Suppressor macrophage (primary cell): ENCODE data around the gene RALBP1.
A peak's percentile ranks its signal among the peaks of the same experiment; 100 is the strongest.
"Not testable (repeated sequence)": the region's sequence is repeated elsewhere in the genome, so short reads cannot be mapped to it uniquely, and the experiment has no call there.

Experiments
- DNase-seq, 4 experiments: peaks; one replicate each; pipeline ENCODE4 v3.0.0-alpha.2; 2020 to 2022

RALBP1 gene

DNA sequence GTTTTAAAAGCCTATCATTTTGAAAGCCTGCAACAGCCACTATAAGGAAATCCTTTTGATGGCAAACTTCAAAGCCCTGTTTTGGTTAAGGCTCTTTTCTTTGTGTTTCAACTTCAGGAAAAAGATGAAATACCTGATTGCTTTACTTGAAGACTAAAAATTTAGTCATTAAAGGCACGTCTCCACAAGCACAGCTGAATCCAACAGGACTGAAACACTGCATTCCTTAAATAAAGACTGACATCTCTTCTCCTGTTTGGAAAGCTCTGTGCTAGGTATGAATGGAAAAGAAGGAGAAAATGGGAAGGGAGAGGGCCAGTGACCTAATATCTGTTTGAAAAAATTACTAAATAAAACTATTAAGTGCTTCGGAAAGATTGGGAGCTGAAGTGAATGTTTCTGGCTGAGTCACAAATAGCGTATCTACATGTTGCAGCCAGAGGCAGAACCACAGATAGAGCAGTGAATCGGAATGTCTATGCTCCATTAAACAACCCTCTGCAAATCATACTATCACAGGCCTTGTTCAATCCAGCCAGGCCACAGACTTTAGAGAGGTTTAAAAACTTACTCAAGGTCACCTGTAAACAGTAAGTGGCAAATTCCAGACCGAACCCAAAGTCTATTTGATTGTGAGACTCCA lies 21.1 kb upstream of the RALBP1 start:
- no peak for DNase-seq

DNA sequence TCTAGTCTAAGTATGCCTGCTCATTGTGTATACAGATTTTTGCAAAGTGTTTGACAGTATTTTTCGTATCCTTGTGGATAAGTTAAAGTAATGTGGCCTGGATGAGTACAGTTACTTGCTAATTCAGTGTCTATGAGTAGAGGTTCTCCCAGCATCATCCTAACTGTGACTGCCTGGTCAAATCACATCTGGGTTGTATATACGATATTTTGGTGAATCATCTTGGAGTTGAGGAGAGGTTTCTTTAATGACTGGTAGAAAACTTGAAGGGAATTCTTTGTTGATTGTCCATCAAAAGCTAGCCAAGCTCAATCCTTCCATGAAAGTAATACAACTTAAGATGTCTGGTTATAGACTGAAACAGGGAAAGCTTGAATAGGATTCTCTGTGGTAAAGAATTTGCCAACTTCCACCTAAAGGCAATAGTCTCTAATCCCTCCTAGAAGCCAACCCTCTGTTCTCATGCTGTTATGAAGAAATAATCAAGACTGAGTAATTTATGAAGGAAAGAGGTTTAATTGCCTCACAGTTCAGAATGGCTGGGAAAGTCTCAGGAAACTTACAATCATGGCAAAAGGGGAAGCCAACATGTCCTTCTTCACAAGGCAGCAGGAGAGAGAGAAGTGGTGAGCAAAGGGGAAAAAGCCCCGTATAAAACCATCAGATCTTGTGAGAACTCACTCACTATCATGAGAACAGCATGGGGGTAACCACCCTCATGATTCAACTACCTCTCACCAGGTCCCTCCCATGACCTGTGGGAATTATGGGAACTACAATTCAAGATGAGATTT lies 19.4 kb upstream of the RALBP1 start:
- no peak for DNase-seq

DNA sequence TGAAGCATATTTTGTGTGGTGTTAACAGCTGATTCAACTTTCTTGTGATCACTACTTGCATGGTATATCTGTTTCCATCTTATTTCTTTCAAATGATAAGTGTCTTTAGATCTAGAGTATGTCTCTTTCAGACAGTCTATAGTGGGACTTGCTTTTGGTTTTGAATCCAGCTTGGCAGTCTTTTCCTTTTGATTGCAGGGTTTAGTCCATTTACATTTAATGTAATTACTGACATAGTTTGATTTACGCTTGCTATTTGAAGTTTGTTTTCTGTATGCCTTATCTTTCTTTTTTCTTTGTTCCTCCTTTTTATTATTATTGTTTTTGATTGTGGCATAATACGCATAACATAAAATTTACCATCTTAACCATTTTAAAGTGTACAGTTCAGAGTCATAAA lies 9.2 kb upstream of the RALBP1 start:
- no peak for DNase-seq

- DNase-seq, result peak in 3 of 4 experiments; percentile 43 to 85 (median 80)
Observed at GRCh38 chr18:9466846-9467245, 8.5 kb upstream of the RALBP1 start.

GRCh38 chr18:9468998-9469397 lies 6.3 kb upstream of the RALBP1 start:
- DNase-seq, result no peak

- peak in 2 of 4 experiments; percentile 14 to 26 for DNase-seq
Observed at GRCh38 chr18:9469685-9470084, 5.6 kb upstream of the RALBP1 start.

GRCh38 chr18:9474108-9474982 lies 968 bp upstream of the RALBP1 start:
- DNase-seq, result no peak

GRCh38 chr18:9475643-9476591 lies 604 bp downstream of the RALBP1 start:
- DNase-seq, result peak; percentile 26 to 70 (median 40)

DNA sequence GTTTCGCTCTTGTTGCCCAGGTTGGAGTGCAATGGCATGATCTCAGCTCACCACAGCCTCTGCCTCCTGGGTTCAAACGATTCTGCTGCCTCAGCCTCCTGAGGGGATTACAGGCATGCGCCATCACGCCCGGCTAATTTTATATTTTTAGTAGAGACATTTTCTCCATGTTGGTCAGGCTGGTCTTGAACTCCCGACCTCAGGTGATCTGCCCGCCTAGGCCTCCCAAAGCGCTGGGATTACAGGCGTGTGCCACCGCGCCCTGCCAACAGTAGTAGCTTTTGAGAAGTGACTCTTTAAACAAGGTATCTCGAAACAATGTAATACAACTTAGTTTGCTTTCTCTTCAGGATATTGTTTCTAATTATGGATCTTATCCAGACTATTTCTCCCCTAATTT lies 1.6 kb downstream of the RALBP1 start:
- not testable (repeated sequence) for DNase-seq

- no peak for DNase-seq
Observed at GRCh38 chr18:9477509-9477908, 2.2 kb downstream of the RALBP1 start.

- DNase-seq, result no peak
Observed at GRCh38 chr18:9478545-9478944, 3.2 kb downstream of the RALBP1 start.

GRCh38 chr18:9482790-9483189 lies 7.5 kb downstream of the RALBP1 start:
- DNase-seq, result peak; percentile 31 to 70 (median 52)

DNA sequence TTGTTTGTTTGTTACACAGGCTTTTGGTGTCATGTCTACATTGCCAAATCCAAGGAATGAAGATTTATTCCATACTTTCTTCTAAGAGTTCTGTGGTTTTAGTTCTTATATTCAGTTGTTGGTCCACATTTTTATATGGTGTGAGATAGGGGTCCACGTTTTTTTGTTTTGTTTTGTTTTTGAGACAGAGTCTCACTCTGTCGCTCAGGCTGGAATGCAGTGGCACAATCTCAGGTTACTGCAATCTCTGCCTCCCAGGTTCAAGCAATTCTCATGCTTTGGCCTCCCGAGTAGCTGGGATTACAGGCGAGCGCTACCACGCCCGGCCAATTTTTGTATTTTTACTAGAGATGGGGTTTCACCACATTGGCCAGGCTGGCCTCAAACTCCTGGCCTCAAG lies 8.2 kb downstream of the RALBP1 start:
- no peak for DNase-seq

DNA sequence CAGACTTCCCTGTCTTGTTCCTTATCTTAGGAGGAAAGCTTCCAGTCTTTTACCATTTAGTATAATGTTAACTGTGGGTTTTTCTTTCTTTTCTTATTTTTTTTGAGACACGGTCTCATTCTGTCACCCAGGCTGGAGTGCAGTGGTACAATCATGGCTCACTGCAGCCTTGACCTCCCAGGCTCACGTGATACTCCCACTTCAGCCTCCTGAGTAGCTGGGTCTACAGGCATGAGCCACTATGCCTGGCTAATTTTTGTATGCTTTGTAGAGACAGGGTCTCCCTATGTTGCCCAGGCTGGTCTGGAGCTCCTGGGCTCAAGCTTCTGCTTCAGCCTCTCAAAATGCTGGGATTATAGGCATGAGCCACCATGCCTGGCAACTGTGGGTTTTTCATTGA lies 9.5 kb downstream of the RALBP1 start:
- peak in 3 of 4 experiments; percentile 40 to 50 (median 48) for DNase-seq

DNA sequence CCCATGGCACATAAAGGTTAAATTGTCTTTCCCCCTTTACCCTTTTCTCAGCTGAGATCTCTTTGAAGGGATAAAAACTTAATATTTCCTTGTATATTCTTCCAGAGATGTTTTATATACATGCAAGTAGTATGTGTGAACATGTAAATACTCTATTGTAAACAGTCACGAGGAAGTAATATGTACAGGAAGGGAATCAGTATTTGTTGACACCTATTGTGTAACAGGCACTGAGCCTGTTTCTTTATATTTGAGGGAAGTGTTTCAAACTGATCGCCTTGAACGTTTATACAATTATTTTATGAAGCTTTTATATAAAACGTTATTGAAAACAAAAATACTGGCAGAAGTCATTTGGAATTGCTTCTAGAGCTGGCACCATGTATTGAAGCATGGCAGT lies 13.2 kb downstream of the RALBP1 start:
- peak in 3 of 4 experiments; percentile 9 to 66 (median 57) for DNase-seq

GRCh38 chr18:9494778-9495331 lies 19.5 kb downstream of the RALBP1 start:
- DNase-seq, result peak; percentile 26 to 59 (median 40)

GRCh38 chr18:9495465-9495864 lies 20.2 kb downstream of the RALBP1 start:
- DNase-seq, result no peak

DNA sequence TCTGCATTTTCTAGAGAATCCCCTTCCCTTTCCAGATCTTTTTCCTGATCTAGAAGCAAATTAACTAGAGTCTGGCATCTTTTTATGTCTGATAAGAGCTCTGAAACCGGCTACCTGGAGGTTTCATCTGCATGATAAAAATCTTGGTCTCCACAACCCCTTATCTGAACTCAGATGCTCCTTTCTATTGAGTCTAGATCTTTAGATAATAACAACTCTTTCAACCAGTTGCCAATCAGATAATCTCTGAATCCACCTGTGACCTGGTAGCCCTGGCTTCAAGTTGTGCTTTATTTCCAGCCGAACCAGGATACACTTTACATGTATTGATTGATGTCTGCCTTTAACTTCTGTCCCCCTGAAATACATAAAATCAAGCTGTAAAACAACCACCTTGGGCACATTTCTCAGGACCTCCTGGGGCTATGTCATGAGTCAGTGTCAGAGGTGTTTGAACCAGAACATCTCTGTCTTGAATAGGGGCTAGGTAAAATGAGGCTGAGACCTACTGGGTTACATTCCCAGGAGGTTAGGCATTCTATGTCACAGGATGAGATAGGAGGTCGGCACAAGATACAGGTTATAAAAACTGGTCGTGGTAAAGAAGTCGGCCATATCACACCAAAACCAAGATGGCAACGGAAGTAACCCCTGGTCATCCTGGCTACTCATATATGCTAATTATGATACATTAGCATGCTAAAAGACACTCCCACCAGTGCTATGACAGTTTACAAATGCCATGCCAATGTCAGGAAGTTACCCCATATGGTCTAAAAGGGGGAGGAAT lies 20.8 kb downstream of the RALBP1 start:
- DNase-seq, result no peak

- DNase-seq, result no peak
Observed at GRCh38 chr18:9506046-9506792, 30.9 kb downstream of the RALBP1 start.

GRCh38 chr18:9507565-9508088 lies 32.3 kb downstream of the RALBP1 start:
- DNase-seq, result no peak
